Measurements from ENCODE around the gene ADIPOR2. TPM values are rescaled to one million over a fixed set of nuclear protein-coding genes. Genes with fewer than 3 reads are reported as not detected.

Gene ADIPOR2
- total RNA-seq, 2 donors from 2014 or later = 37.0 to 43.5 TPM

- DNase-seq = no peak
- ATAC-seq (replicated peaks in 1 of 2) = no peak
- no peaks in the 10 kb centered on the region for H3K9me3 Mint-ChIP-seq
- no peak overlapping the region for H3K4me3 Mint-ChIP-seq
- H3K27ac Mint-ChIP-seq = no peak overlapping the region
- H3K27me3 Mint-ChIP-seq (ENCODE audit: low read depth) = no peaks in the 10 kb centered on the region
- H3K4me1 Mint-ChIP-seq (ENCODE audit: low read depth) = no peaks in the 10 kb centered on the region
- H3K36me3 Mint-ChIP-seq (ENCODE audit: insufficient read depth in 2 of 2) = no peaks in the 10 kb centered on the region
These were observed 34.0 kb upstream of the ADIPOR2 start for GRCh38 chr12:1656902-1657301.

- DNase-seq (no peak), ATAC-seq (replicated peaks in 1 of 2) (no peak)
- Mint-ChIP-seq H3K4me3 (no peak overlapping the region), H3K27ac (no peak overlapping the region), H3K4me1 (ENCODE audit: low read depth) (no peaks in the 10 kb centered on the region), H3K9me3 (no peaks in the 10 kb centered on the region), H3K27me3 (ENCODE audit: low read depth) (no peaks in the 10 kb centered on the region), H3K36me3 (ENCODE audit: insufficient read depth in 2 of 2) (no peaks in the 10 kb centered on the region)
These were observed 33.2 kb upstream of the ADIPOR2 start for GRCh38 chr12:1657688-1658087.

- Mint-ChIP-seq H3K4me3 (peak overlapping the region; percentile 7 to 12), H3K27me3 (ENCODE audit: low read depth) (no peaks in the 10 kb centered on the region), H3K27ac (peak overlapping the region; percentile 9), H3K4me1 (ENCODE audit: low read depth) (peaks cover 13% of the 10 kb centered on the region), H3K36me3 (ENCODE audit: insufficient read depth in 2 of 2) (peaks cover 0 to 2% of the 10 kb centered on the region in 2 donors), H3K9me3 (peaks cover 0 to 1% of the 10 kb centered on the region in 2 donors)
- ATAC-seq (replicated peaks in 1 of 2) = peak; percentile 20
- DNase-seq = peak; percentile 35
These were observed 30.3 kb upstream of the ADIPOR2 start for GRCh38 chr12:1660304-1661187.

GRCh38 chr12:1661553-1662335, 29.1 kb upstream of the ADIPOR2 start:
- DNase-seq (peak; percentile 87 to 88), ATAC-seq (replicated peaks in 1 of 2) (peak; percentile 92 to 97)
- peak overlapping the region; percentile 87 for H3K27ac Mint-ChIP-seq
- peaks cover 19% of the 10 kb centered on the region for H3K4me1 Mint-ChIP-seq (ENCODE audit: low read depth)
- peaks cover 0 to 2% of the 10 kb centered on the region in 2 donors for H3K36me3 Mint-ChIP-seq (ENCODE audit: insufficient read depth in 2 of 2)
- H3K9me3 Mint-ChIP-seq = peaks cover 0 to 1% of the 10 kb centered on the region in 2 donors
- H3K27me3 Mint-ChIP-seq (ENCODE audit: low read depth) = no peaks in the 10 kb centered on the region
- peak overlapping the region; percentile 83 to 85 for H3K4me3 Mint-ChIP-seq

GRCh38 chr12:1662761-1663439, 28.0 kb upstream of the ADIPOR2 start:
- Mint-ChIP-seq H3K4me3 (peak overlapping the region; percentile 78 to 85), H3K4me1 (ENCODE audit: low read depth) (peaks cover 25% of the 10 kb centered on the region), H3K27ac (peak overlapping the region; percentile 79), H3K27me3 (ENCODE audit: low read depth) (no peaks in the 10 kb centered on the region), H3K9me3 (peaks cover 0 to 1% of the 10 kb centered on the region in 2 donors), H3K36me3 (ENCODE audit: insufficient read depth in 2 of 2) (peaks cover 0 to 2% of the 10 kb centered on the region in 2 donors)
- DNase-seq = peak in 1 of 2 donors; percentile 34
- ATAC-seq (replicated peaks in 1 of 2) = no peak

GRCh38 chr12:1663440-1664132, 27.3 kb upstream of the ADIPOR2 start:
- no peaks in the 10 kb centered on the region for H3K27me3 Mint-ChIP-seq (ENCODE audit: low read depth)
- peaks cover 0 to 2% of the 10 kb centered on the region in 2 donors for H3K36me3 Mint-ChIP-seq (ENCODE audit: insufficient read depth in 2 of 2)
- H3K9me3 Mint-ChIP-seq = peaks cover 0 to 1% of the 10 kb centered on the region in 2 donors
- no peak for ATAC-seq (replicated peaks in 1 of 2)
- peak overlapping the region; percentile 2 to 85 for H3K4me3 Mint-ChIP-seq
- DNase-seq = no peak
- H3K27ac Mint-ChIP-seq = peak overlapping the region; percentile 58
- H3K4me1 Mint-ChIP-seq (ENCODE audit: low read depth) = peaks cover 27% of the 10 kb centered on the region

GRCh38 chr12:1665366-1665765, 25.5 kb upstream of the ADIPOR2 start:
- Mint-ChIP-seq H3K27ac (no peak overlapping the region), H3K27me3 (ENCODE audit: low read depth) (no peaks in the 10 kb centered on the region), H3K36me3 (ENCODE audit: insufficient read depth in 2 of 2) (peaks cover 0 to 2% of the 10 kb centered on the region in 2 donors), H3K4me3 (no peak overlapping the region), H3K4me1 (ENCODE audit: low read depth) (peaks cover 32% of the 10 kb centered on the region), H3K9me3 (peaks cover 0 to 1% of the 10 kb centered on the region in 2 donors)
- ATAC-seq (replicated peaks in 1 of 2) (no peak), DNase-seq (no peak)

GRCh38 chr12:1666215-1666614, 24.7 kb upstream of the ADIPOR2 start:
- Mint-ChIP-seq H3K27ac (no peak overlapping the region), H3K36me3 (ENCODE audit: insufficient read depth in 2 of 2) (peaks cover 0 to 2% of the 10 kb centered on the region in 2 donors), H3K9me3 (peaks cover 0 to 1% of the 10 kb centered on the region in 2 donors), H3K4me3 (no peak overlapping the region), H3K4me1 (ENCODE audit: low read depth) (peaks cover 32% of the 10 kb centered on the region), H3K27me3 (ENCODE audit: low read depth) (no peaks in the 10 kb centered on the region)
- ATAC-seq (replicated peaks in 1 of 2) = no peak
- no peak for DNase-seq

- Mint-ChIP-seq H3K4me1 (ENCODE audit: low read depth) (peaks cover 32% of the 10 kb centered on the region), H3K27me3 (ENCODE audit: low read depth) (no peaks in the 10 kb centered on the region), H3K27ac (peak overlapping the region; percentile 13), H3K4me3 (peak overlapping the region in 1 of 2 donors; percentile 42), H3K36me3 (ENCODE audit: insufficient read depth in 2 of 2) (peaks cover 0 to 2% of the 10 kb centered on the region in 2 donors), H3K9me3 (peaks cover 0 to 1% of the 10 kb centered on the region in 2 donors)
- DNase-seq = no peak
- ATAC-seq (replicated peaks in 1 of 2) = no peak
These were observed 24.1 kb upstream of the ADIPOR2 start for GRCh38 chr12:1666685-1667162.

GRCh38 chr12:1668833-1669543, 21.9 kb upstream of the ADIPOR2 start:
- H3K4me1 Mint-ChIP-seq (ENCODE audit: low read depth) = peaks cover 25% of the 10 kb centered on the region
- H3K4me3 Mint-ChIP-seq = peak overlapping the region; percentile 8 to 28

GRCh38 chr12:1670358-1671268, 20.3 kb upstream of the ADIPOR2 start:
- Mint-ChIP-seq H3K27ac (no peak overlapping the region), H3K9me3 (no peaks in the 10 kb centered on the region), H3K27me3 (ENCODE audit: low read depth) (no peaks in the 10 kb centered on the region), H3K4me1 (ENCODE audit: low read depth) (peaks cover 18% of the 10 kb centered on the region), H3K36me3 (ENCODE audit: insufficient read depth in 2 of 2) (no peaks in the 10 kb centered on the region), H3K4me3 (no peak overlapping the region)
- DNase-seq (no peak), ATAC-seq (replicated peaks in 1 of 2) (no peak)

More at GRCh38 chr12:1668833-1669543, 21.9 kb upstream of the ADIPOR2 start:
- Mint-ChIP-seq H3K36me3 (ENCODE audit: insufficient read depth in 2 of 2) (no peaks in the 10 kb centered on the region), H3K27ac (peak overlapping the region; percentile 43), H3K27me3 (ENCODE audit: low read depth) (no peaks in the 10 kb centered on the region), H3K9me3 (no peaks in the 10 kb centered on the region)
- no peak for ATAC-seq (replicated peaks in 1 of 2)
- DNase-seq = no peak
